Chondrocyte (in vitro differentiated cells): ENCODE data around the gene SYTL3. TPM values are rescaled to one million over a fixed set of nuclear protein-coding genes. Genes with fewer than 3 reads are reported as not detected.
"Not testable (repeated sequence)": the region's sequence is repeated elsewhere in the genome, so short reads cannot be mapped to it uniquely, and the experiment has no call there.

Source experiments
- DNase-seq: peaks from one replicate; pipeline ENCODE4 v3.0.0; 2021; ENCODE audit warnings: mixed read lengths, low spot score
- H3K27ac Mint-ChIP-seq: one replicate; pipeline ENCODE4 v1.8.0; 2021; ENCODE audit warnings: mild to moderate bottlenecking, moderate library complexity, mixed read lengths; ENCODE audit not compliant: unreplicated experiment
- H3K27me3 Mint-ChIP-seq: 2 replicates; pipeline ENCODE4 v1.8.0; 2021; ENCODE audit warnings: low read depth, mixed read lengths
- H3K36me3 Mint-ChIP-seq: 2 replicates; pipeline ENCODE4 v1.8.0; 2021; ENCODE audit warnings: low read depth, mixed read lengths
- H3K4me1 Mint-ChIP-seq: 2 replicates; pipeline ENCODE4 v1.8.0; 2021; ENCODE audit warnings: low read depth, mild to moderate bottlenecking, mixed read lengths
- H3K4me3 Mint-ChIP-seq: one replicate; pipeline ENCODE4 v1.8.0; 2021; ENCODE audit warnings: mild to moderate bottlenecking, moderate library complexity, mixed read lengths; ENCODE audit not compliant: unreplicated experiment
- H3K9me3 Mint-ChIP-seq: 2 replicates; pipeline ENCODE4 v1.8.0; 2021; ENCODE audit warnings: low read depth, mixed read lengths
- total RNA-seq: library from RNA; stranded (reverse); gene quantifications from 3 replicates; pipeline ENCODE4 v1.2.1, GENCODE V29; 2021
- TF ChIP-seq, protein P1 (sequence below): fragments of 200-600 bp; sonication (generic); IDR thresholded peaks from 2 replicates; pipeline ENCODE4 v1.5.0; 2021; ENCODE audit warnings: antibody characterized with exemption, mild to moderate bottlenecking, moderate library complexity

Gene SYTL3
- total RNA-seq, 1 donor from 2014 or later, result 1.4 TPM

DNA sequence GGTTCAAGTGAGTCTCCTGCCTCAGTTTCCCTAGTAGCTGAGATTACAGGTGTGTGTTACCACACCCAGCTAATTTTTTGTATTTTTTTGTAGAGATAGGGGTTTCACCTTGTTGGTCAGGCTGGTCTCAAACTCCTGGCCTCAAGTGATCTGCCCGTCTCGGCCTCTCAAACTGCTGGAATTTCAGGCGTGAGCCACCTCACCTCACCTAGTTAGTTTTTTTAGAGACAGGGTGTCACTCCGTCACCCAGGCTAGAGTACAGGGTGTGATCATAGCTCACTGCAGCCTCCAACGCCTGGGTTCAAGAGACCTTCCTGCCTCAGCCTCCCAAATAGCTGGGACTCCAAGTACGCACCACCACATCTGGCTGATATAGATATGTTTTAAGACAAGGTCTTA, 22.9 kb downstream of the SYTL3 start:
- Mint-ChIP-seq H3K4me1 (no peaks in the 10 kb centered on the region), H3K4me3 (no peak overlapping the region), H3K9me3 (no peaks in the 10 kb centered on the region), H3K27ac (no peak overlapping the region), H3K27me3 (peaks cover 6% of the 10 kb centered on the region), H3K36me3 (no peaks in the 10 kb centered on the region)
- TF ChIP-seq, protein P1, sequence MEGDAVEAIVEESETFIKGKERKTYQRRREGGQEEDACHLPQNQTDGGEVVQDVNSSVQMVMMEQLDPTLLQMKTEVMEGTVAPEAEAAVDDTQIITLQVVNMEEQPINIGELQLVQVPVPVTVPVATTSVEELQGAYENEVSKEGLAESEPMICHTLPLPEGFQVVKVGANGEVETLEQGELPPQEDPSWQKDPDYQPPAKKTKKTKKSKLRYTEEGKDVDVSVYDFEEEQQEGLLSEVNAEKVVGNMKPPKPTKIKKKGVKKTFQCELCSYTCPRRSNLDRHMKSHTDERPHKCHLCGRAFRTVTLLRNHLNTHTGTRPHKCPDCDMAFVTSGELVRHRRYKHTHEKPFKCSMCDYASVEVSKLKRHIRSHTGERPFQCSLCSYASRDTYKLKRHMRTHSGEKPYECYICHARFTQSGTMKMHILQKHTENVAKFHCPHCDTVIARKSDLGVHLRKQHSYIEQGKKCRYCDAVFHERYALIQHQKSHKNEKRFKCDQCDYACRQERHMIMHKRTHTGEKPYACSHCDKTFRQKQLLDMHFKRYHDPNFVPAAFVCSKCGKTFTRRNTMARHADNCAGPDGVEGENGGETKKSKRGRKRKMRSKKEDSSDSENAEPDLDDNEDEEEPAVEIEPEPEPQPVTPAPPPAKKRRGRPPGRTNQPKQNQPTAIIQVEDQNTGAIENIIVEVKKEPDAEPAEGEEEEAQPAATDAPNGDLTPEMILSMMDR, result no peak
- no peak for DNase-seq

- Mint-ChIP-seq H3K27ac (no peak overlapping the region), H3K4me3 (no peak overlapping the region), H3K36me3 (no peaks in the 10 kb centered on the region), H3K9me3 (no peaks in the 10 kb centered on the region), H3K4me1 (no peaks in the 10 kb centered on the region), H3K27me3 (peaks cover 1% of the 10 kb centered on the region)
- TF ChIP-seq, protein P1, result no peak
- no peak for DNase-seq
Measured at GRCh38 chr6:158674342-158675131, 24.7 kb downstream of the SYTL3 start.

DNA sequence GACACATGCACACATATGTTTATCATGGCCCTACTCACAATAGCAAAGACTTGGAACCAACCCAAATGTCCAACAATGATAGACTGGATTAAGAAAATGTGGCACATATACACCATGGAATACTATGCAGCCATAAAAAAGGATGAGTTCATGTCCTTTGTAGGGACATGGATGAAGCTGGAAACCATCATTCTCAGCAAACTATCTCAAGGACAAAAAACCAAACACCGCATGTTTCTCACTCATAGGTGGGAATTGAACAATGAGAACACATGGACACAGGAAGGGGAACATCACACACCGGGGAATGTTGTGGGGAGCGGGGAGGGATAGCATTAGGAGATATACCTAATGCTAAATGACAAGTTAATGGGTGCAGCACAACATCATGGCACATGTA, 27.2 kb downstream of the SYTL3 start:
- not testable (repeated sequence) for DNase-seq, H3K4me1 Mint-ChIP-seq, H3K27me3 Mint-ChIP-seq, H3K4me3 Mint-ChIP-seq, H3K27ac Mint-ChIP-seq, H3K9me3 Mint-ChIP-seq, H3K36me3 Mint-ChIP-seq

DNA sequence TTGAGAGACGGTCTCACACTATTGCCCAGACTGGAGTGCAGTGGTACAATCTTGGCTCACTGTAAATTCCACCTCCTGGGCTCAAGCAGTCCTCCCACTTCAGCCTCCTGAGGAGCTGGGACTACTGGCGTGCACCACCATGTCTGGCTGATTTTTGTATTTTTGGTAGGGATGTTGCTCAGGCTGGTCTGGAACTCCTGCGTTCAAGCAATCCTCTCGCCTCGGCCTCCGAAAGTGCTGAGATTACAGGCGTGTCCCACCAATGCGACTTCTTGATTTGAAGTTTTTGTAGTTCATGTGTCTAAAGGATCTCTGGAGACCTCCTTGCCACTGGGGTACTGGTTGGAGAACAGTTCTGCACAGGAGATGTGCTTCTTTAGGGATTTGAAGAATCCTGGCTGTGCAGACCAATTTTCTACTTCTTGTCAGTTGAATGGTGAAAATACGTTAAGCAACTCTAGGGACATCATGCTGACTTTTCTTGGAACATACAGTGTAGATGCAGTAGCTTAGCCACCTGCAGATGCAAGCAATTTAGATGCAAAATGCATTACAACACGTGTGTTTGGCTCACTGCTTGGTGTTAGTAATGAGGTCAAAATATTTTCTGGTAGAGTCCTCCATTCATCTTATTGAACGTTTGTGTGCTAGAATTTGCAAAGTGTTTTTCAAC, 28.2 kb downstream of the SYTL3 start:
- Mint-ChIP-seq H3K36me3 (no peaks in the 10 kb centered on the region), H3K27ac (no peak overlapping the region), H3K27me3 (no peaks in the 10 kb centered on the region), H3K4me3 (no peak overlapping the region), H3K4me1 (no peaks in the 10 kb centered on the region), H3K9me3 (no peaks in the 10 kb centered on the region)
- TF ChIP-seq, protein P1, result no peak
- no peak for DNase-seq

- no peak overlapping the region for H3K4me3 Mint-ChIP-seq
- H3K4me1 Mint-ChIP-seq, result no peaks in the 10 kb centered on the region
- no peaks in the 10 kb centered on the region for H3K36me3 Mint-ChIP-seq
- TF ChIP-seq, protein P1, result no peak
- no peak for DNase-seq
- H3K27me3 Mint-ChIP-seq, result no peaks in the 10 kb centered on the region
- H3K9me3 Mint-ChIP-seq, result no peaks in the 10 kb centered on the region
- H3K27ac Mint-ChIP-seq, result no peak overlapping the region
Measured at GRCh38 chr6:158680015-158680414, 30.2 kb downstream of the SYTL3 start.
